GM18951 (cell line): ENCODE results near the gene MTMR4.
"Not testable (repeated sequence)": the region's sequence is repeated elsewhere in the genome, so short reads cannot be mapped to it uniquely, and the experiment has no call there.

Source experiments
- POLR2A ChIP-seq: IDR thresholded peaks from 4 replicates; pipeline ENCODE4 v1.6.1; 2011; ENCODE audit warnings: mild to moderate bottlenecking; ENCODE audit not compliant: insufficient read length, insufficient read depth; ENCODE audit errors: extremely low read depth
- in situ Hi-C: fragments of 300-500 bp; cut with MboI; formaldehyde crosslinking; loops from one replicate; pipeline ENCODE4 v1.12.0; 2022; ENCODE audit warnings: low sequenced_read_pairs, mixed read lengths, inconsistent platforms; ENCODE audit not compliant: unreplicated experiment

The MTMR4 gene

GRCh38 chr17:58514770-58515157, 326 bp upstream of the MTMR4 start:
- no peak for TF ChIP-seq POLR2A
- in situ Hi-C loops = loop anchor here (10.0 kb wide), 1 partner anchor 490 kb away; no protein-coding TSS in a partner anchor

GRCh38 chr17:58513267-58513964, 1.0 kb downstream of the MTMR4 start:
- in situ Hi-C loops = loop anchor here (10.0 kb wide), 1 partner anchor 491 kb away; no protein-coding TSS in a partner anchor
- TF ChIP-seq POLR2A = peak; percentile 32

- no peak for TF ChIP-seq POLR2A
- in situ Hi-C loops = loop anchor here (10.0 kb wide), 1 partner anchor 495 kb away; no protein-coding TSS in a partner anchor
Measured at GRCh38 chr17:58510075-58510474, 4.4 kb downstream of the MTMR4 start.

- no peak for TF ChIP-seq POLR2A
- in situ Hi-C loops = no loop called here
Measured at GRCh38 chr17:58508341-58509067, 5.9 kb downstream of the MTMR4 start.

GRCh38 chr17:58507123-58507634, 7.3 kb downstream of the MTMR4 start:
- in situ Hi-C loops = no loop called here
- TF ChIP-seq POLR2A = no peak

- in situ Hi-C loops = no loop called here
- TF ChIP-seq POLR2A = no peak
Measured at GRCh38 chr17:58506354-58507080, 7.9 kb downstream of the MTMR4 start.

GRCh38 chr17:58504826-58505351, 9.5 kb downstream of the MTMR4 start:
- in situ Hi-C loops = no loop called here

GRCh38 chr17:58503866-58504265, 10.6 kb downstream of the MTMR4 start:
- in situ Hi-C loops = no loop called here
- no peak for TF ChIP-seq POLR2A

More at GRCh38 chr17:58504826-58505351, 9.5 kb downstream of the MTMR4 start:
- no peak for TF ChIP-seq POLR2A

- in situ Hi-C loops = not testable (repeated sequence)
Measured at GRCh38 chr17:58503134-58503533, 11.3 kb downstream of the MTMR4 start.

GRCh38 chr17:58501451-58501850, 13.0 kb downstream of the MTMR4 start:
- in situ Hi-C loops = no loop called here
- no peak for TF ChIP-seq POLR2A

- TF ChIP-seq POLR2A = no peak
- in situ Hi-C loops = no loop called here
Measured at GRCh38 chr17:58498177-58498828, 16.1 kb downstream of the MTMR4 start.

- in situ Hi-C loops = no loop called here
- no peak for TF ChIP-seq POLR2A
Measured at GRCh38 chr17:58493506-58493905, 20.9 kb downstream of the MTMR4 start.
